Caco-2 (cell line): ENCODE data around the gene BABAM2. TPM values are rescaled to one million over a fixed set of nuclear protein-coding genes. Genes with fewer than 3 reads are reported as not detected.

ENCODE experiments used
- BruUV-seq: library from RNA; stranded (reverse); fragments of 400-500 nt; replicated peaks from 2 replicates; lab custom pipeline; 2021; lab: Mats Ljungman, UMichigan
- CTCF ChIA-PET: fragments of 300-600 bp; sonication (Branson Sonifier 250); formaldehyde crosslinking; loops from one replicate; lab custom pipeline; 2022; ENCODE audit warnings: antibody characterized with exemption; lab: Charles Lee
- POLR2A ChIA-PET: fragments of 300-600 bp; sonication (Branson Sonifier 250); formaldehyde crosslinking; loops from one replicate; lab custom pipeline; 2022; ENCODE audit warnings: antibody characterized with exemption; lab: Charles Lee
- DNase-seq, 2 experiments: peaks; one replicate each; pipeline versions ENCODE4 v3.0.0 to v3.0.0-alpha.2; 2020 to 2022
- H3K27me3 ChIP-seq: replicated peaks from 2 replicates; pipeline ENCODE4 v1.6.0; 2011; ENCODE audit warnings: low read length; ENCODE audit not compliant: control insufficient read depth, insufficient read depth
- H3K36me3 ChIP-seq: 2 replicates; pipeline ENCODE4 v1.5.1; 2011; ENCODE audit warnings: low read length; ENCODE audit not compliant: control insufficient read depth, insufficient read depth
- H3K4me1 ChIP-seq: fragments of 250-450 bp; sonication (Bioruptor Pico); 2 replicates; pipeline ENCODE4 v1.5.1; 2020; ENCODE audit warnings: mild to moderate bottlenecking
- H3K4me3 ChIP-seq: 2 replicates; pipeline ENCODE4 v1.5.1; 2011; ENCODE audit warnings: low read depth, mild to moderate bottlenecking, control low read depth, low read length
- H3K9me3 ChIP-seq: fragments of 250-450 bp; sonication (Bioruptor Pico); 2 replicates; pipeline ENCODE4 v1.5.1; 2020; ENCODE audit warnings: mild to moderate bottlenecking, moderate library complexity
- H3K27ac Mint-ChIP-seq: one replicate; pipeline ENCODE4 v1.8.0; 2022; ENCODE audit warnings: mixed read lengths; ENCODE audit not compliant: unreplicated experiment
- H3K27me3 Mint-ChIP-seq: one replicate; pipeline ENCODE4 v1.8.0; 2022; ENCODE audit warnings: mixed read lengths; ENCODE audit not compliant: insufficient read depth, unreplicated experiment
- H3K36me3 Mint-ChIP-seq: one replicate; pipeline ENCODE4 v1.8.0; 2022; ENCODE audit warnings: mild to moderate bottlenecking, mixed read lengths; ENCODE audit not compliant: insufficient read depth, unreplicated experiment
- H3K4me1 Mint-ChIP-seq: one replicate; pipeline ENCODE4 v1.8.0; 2022; ENCODE audit warnings: low read depth, mixed read lengths; ENCODE audit not compliant: unreplicated experiment
- H3K4me3 Mint-ChIP-seq: one replicate; pipeline ENCODE4 v1.8.0; 2022; ENCODE audit warnings: mild to moderate bottlenecking, moderate library complexity, mixed read lengths; ENCODE audit not compliant: unreplicated experiment
- H3K9me3 Mint-ChIP-seq: one replicate; pipeline ENCODE4 v1.8.0; 2022; ENCODE audit warnings: mixed read lengths; ENCODE audit not compliant: unreplicated experiment
- CTCF ChIP-seq, 2 experiments: fragments of 200-600 bp in 1 of 2; IDR thresholded peaks; 1 replicate in 1 of 2; 2 replicates in 1 of 2; pipeline versions ENCODE4 v1.5.1 to v1.8.0; 2011 to 2022; ENCODE audit warnings: antibody characterized with exemption in 1 of 2, control low read depth in 1 of 2, inconsistent platforms in 1 of 2, low read depth in 1 of 2, low read length in 1 of 2, mild to moderate bottlenecking in 1 of 2, moderate library complexity in 1 of 2; ENCODE audit not compliant: insufficient read depth in 1 of 2, severe bottlenecking in 1 of 2, unreplicated experiment in 1 of 2
- intact Hi-C: fragments of 100-400 bp; cut with micrococcal nuclease; formaldehyde crosslinking; loops from one replicate; pipeline ENCODE4 v1.10.0; 2022; ENCODE audit not compliant: unreplicated experiment
- total RNA-seq: library from RNA; stranded (reverse); gene quantifications from 2 replicates; pipeline ENCODE4 v1.2.3, GENCODE V29; 2022

The BABAM2 gene
- total RNA-seq, 1 experiment from 2014 or later = 57.3 TPM

GRCh38 chr2:28185891-28186290 lies 295.4 kb downstream of the BABAM2 start:
- no peak for TF ChIP-seq CTCF (IDR thresholded peaks at IDR 0.05; ENCODE audit: insufficient read depth in 1 of 2, low read depth in 1 of 2, low read length in 1 of 2, severe bottlenecking in 1 of 2, unreplicated experiment in 1 of 2)
- no peak overlapping the region for H3K4me3 Mint-ChIP-seq
- H3K9me3 ChIP-seq = no peaks in the 10 kb centered on the region
- H3K27me3 ChIP-seq = no peaks in the 10 kb centered on the region
- H3K4me1 ChIP-seq = no peaks in the 10 kb centered on the region
- DNase-seq = no peak
- H3K36me3 Mint-ChIP-seq = no peaks in the 10 kb centered on the region
- POLR2A ChIA-PET = no interaction called here
- BruUV-seq = no TSS peak
- H3K27me3 Mint-ChIP-seq = no peaks in the 10 kb centered on the region
- no peaks in the 10 kb centered on the region for H3K9me3 Mint-ChIP-seq
- H3K36me3 ChIP-seq = no peaks in the 10 kb centered on the region
- H3K4me3 ChIP-seq = no peak overlapping the region
- CTCF ChIA-PET = no interaction called here
- intact Hi-C loops = no loop called here
- H3K4me1 Mint-ChIP-seq = no peaks in the 10 kb centered on the region
- no peak overlapping the region for H3K27ac Mint-ChIP-seq

GRCh38 chr2:28187186-28187585 lies 296.7 kb downstream of the BABAM2 start:
- ChIA-PET CTCF (no interaction called here), POLR2A (no interaction called here)
- DNase-seq = no peak
- H3K27me3 ChIP-seq = no peaks in the 10 kb centered on the region
- intact Hi-C loops = no loop called here
- H3K4me1 ChIP-seq = no peaks in the 10 kb centered on the region
- no TSS peak for BruUV-seq
- H3K4me1 Mint-ChIP-seq = no peaks in the 10 kb centered on the region
- no peak overlapping the region for H3K4me3 ChIP-seq
- H3K27ac Mint-ChIP-seq = no peak overlapping the region
- H3K36me3 Mint-ChIP-seq = no peaks in the 10 kb centered on the region
- H3K9me3 ChIP-seq = no peaks in the 10 kb centered on the region
- no peaks in the 10 kb centered on the region for H3K9me3 Mint-ChIP-seq
- H3K36me3 ChIP-seq = no peaks in the 10 kb centered on the region
- no peak overlapping the region for H3K4me3 Mint-ChIP-seq
- H3K27me3 Mint-ChIP-seq = no peaks in the 10 kb centered on the region
- no peak for TF ChIP-seq CTCF (IDR thresholded peaks at IDR 0.05; ENCODE audit: insufficient read depth in 1 of 2, low read depth in 1 of 2, low read length in 1 of 2, severe bottlenecking in 1 of 2, unreplicated experiment in 1 of 2)

GRCh38 chr2:28188436-28188835 lies 297.9 kb downstream of the BABAM2 start:
- ChIA-PET CTCF (no interaction called here), POLR2A (no interaction called here)
- no peaks in the 10 kb centered on the region for H3K27me3 Mint-ChIP-seq
- H3K36me3 Mint-ChIP-seq = no peaks in the 10 kb centered on the region
- H3K27ac Mint-ChIP-seq = no peak overlapping the region
- intact Hi-C loops = no loop called here
- no peaks in the 10 kb centered on the region for H3K4me1 Mint-ChIP-seq
- H3K4me1 ChIP-seq = no peaks in the 10 kb centered on the region
- H3K4me3 Mint-ChIP-seq = no peak overlapping the region
- H3K9me3 Mint-ChIP-seq = no peaks in the 10 kb centered on the region
- no peaks in the 10 kb centered on the region for H3K27me3 ChIP-seq
- BruUV-seq = no TSS peak
- H3K36me3 ChIP-seq = no peaks in the 10 kb centered on the region
- DNase-seq = no peak
- no peaks in the 10 kb centered on the region for H3K9me3 ChIP-seq
- H3K4me3 ChIP-seq = no peak overlapping the region
- TF ChIP-seq CTCF (IDR thresholded peaks at IDR 0.05; ENCODE audit: insufficient read depth in 1 of 2, low read depth in 1 of 2, low read length in 1 of 2, severe bottlenecking in 1 of 2, unreplicated experiment in 1 of 2) = no peak
